ENCODE results near the gene ELMOD3.

Gene ELMOD3

DNA sequence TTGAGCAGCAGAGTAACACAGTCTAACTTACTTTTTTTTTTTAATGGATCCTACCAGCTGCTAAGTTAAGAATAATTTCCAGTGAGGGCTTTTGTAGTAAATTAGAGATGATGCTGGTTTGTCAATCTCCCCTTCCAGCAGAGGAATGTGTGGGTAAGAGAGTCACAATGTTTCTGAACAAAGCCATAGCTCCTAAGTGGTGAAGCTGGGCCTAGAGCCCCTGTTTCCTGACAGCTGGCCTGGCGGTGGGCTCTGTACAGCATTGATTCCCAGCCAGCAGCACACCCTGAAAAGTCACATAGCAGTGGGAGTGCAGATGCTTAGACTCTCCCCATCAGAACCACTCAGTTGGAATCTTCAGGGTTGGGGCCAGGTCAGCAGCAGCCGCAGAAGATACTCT is 31.2 kb downstream of the ELMOD3 start:
- H3K4me3 ChIP-seq (ENCODE audit: low read depth, low read length), result no peak overlapping the region
- no peak for DNase-seq (ENCODE audit: low read depth)
- TF ChIP-seq MAX (IDR thresholded peaks at IDR 0.05; ENCODE audit: low read depth, low read length) (no peak), MYC (IDR thresholded peaks at IDR 0.05; ENCODE audit: low read depth, low read length) (no peak), CTCF (IDR thresholded peaks at IDR 0.05; ENCODE audit: low read depth, low read length) (no peak), POLR2A (IDR thresholded peaks at IDR 0.05; ENCODE audit: extremely low read depth, insufficient read length) (no peak)

DNA sequence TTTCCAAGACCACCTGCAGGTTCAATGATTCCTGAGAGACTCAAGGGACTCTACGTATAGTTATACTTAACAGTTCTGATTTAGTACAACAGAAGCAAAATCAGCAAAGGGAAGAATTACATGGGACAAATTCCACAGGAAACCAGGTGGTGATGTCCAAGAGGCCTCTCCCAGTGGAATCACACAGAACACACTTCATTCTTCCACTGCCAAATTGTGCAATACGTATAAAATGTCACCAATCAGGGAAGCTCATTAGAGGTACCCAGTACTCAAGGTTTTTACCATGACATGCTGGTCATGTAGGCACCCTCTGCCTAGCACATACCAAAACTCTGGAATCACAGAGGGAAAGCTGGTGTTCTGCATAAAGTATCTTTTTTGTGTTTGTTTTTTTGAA is 33.2 kb downstream of the ELMOD3 start:
- TF ChIP-seq CTCF (IDR thresholded peaks at IDR 0.05; ENCODE audit: low read depth, low read length), result no peak
- TF ChIP-seq MAX (IDR thresholded peaks at IDR 0.05; ENCODE audit: low read depth, low read length), result no peak
- no peak for TF ChIP-seq POLR2A (IDR thresholded peaks at IDR 0.05; ENCODE audit: extremely low read depth, insufficient read length)
- no peak for TF ChIP-seq MYC (IDR thresholded peaks at IDR 0.05; ENCODE audit: low read depth, low read length)
- H3K4me3 ChIP-seq (ENCODE audit: low read depth, low read length), result no peak overlapping the region
- DNase-seq (ENCODE audit: low read depth), result no peak

GRCh38 chr2:85388878-85389538 is 34.4 kb downstream of the ELMOD3 start:
- DNase-seq (ENCODE audit: low read depth), result no peak
- no peak overlapping the region for H3K4me3 ChIP-seq (ENCODE audit: low read depth, low read length)
- TF ChIP-seq CTCF (IDR thresholded peaks at IDR 0.05; ENCODE audit: low read depth, low read length), result no peak
- TF ChIP-seq MAX (IDR thresholded peaks at IDR 0.05; ENCODE audit: low read depth, low read length), result no peak
- TF ChIP-seq POLR2A (IDR thresholded peaks at IDR 0.05; ENCODE audit: extremely low read depth, insufficient read length), result no peak
- no peak for TF ChIP-seq MYC (IDR thresholded peaks at IDR 0.05; ENCODE audit: low read depth, low read length)

- peak; percentile 87 for TF ChIP-seq CTCF (IDR thresholded peaks at IDR 0.05; ENCODE audit: low read depth, low read length)
- TF ChIP-seq MYC (IDR thresholded peaks at IDR 0.05; ENCODE audit: low read depth, low read length), result 0 out of 2 replicates have a peak, but pooled peaks have one; percentile 7
- no peak for TF ChIP-seq MAX (IDR thresholded peaks at IDR 0.05; ENCODE audit: low read depth, low read length)
- no peak for TF ChIP-seq POLR2A (IDR thresholded peaks at IDR 0.05; ENCODE audit: extremely low read depth, insufficient read length)
- DNase-seq (ENCODE audit: low read depth), result peak; percentile 73
- H3K4me3 ChIP-seq (ENCODE audit: low read depth, low read length), result no peak overlapping the region
These were observed 36.5 kb downstream of the ELMOD3 start for GRCh38 chr2:85390941-85391669.

GRCh38 chr2:85393836-85394235 is 39.3 kb downstream of the ELMOD3 start:
- DNase-seq (ENCODE audit: low read depth), result no peak
- no peak overlapping the region for H3K4me3 ChIP-seq (ENCODE audit: low read depth, low read length)
- TF ChIP-seq MAX (IDR thresholded peaks at IDR 0.05; ENCODE audit: low read depth, low read length), result no peak
- no peak for TF ChIP-seq MYC (IDR thresholded peaks at IDR 0.05; ENCODE audit: low read depth, low read length)
- no peak for TF ChIP-seq CTCF (IDR thresholded peaks at IDR 0.05; ENCODE audit: low read depth, low read length)
- no peak for TF ChIP-seq POLR2A (IDR thresholded peaks at IDR 0.05; ENCODE audit: extremely low read depth, insufficient read length)

Data from NB4 (cell line).